C4-2B (cell line): ENCODE data around the gene ARSJ.

ENCODE experiments used
- CTCF ChIP-seq: fragments of 450-650 bp; conservative IDR thresholded peaks from 2 replicates; pipeline ENCODE4 v1.5.1; 2017; ENCODE audit warnings: mild to moderate bottlenecking
- ZFX ChIP-seq: fragments of 450-650 bp; IDR thresholded peaks from 2 replicates; pipeline ENCODE4 v1.6.1; 2017

- TF ChIP-seq CTCF, result no peak
- no peak for TF ChIP-seq ZFX
These were observed 109.6 kb downstream of the ARSJ start for GRCh38 chr4:113869743-113870375.
